ENCODE data around the gene UBAP2L. TPM values are rescaled to one million over a fixed set of nuclear protein-coding genes. Genes with fewer than 3 reads are reported as not detected.

UBAP2L gene
- total RNA-seq, 6 experiments from 2014 or later = 197 to 257 (median 227) TPM

- peaks cover 57% of the 10 kb centered on the region for H3K36me3 Mint-ChIP-seq (ENCODE audit: low read depth)
- H3K27ac Mint-ChIP-seq = peak overlapping the region; percentile 19
- no peaks in the 10 kb centered on the region; the same call in 1 of the 2 replicates for H3K9me3 Mint-ChIP-seq
- H3K4me3 Mint-ChIP-seq = 0 out of 2 replicates have a peak overlapping the region, but pooled peaks have one; percentile 0
- DNase-seq = no peak
- peaks cover 4% of the 10 kb centered on the region for H3K27me3 Mint-ChIP-seq (ENCODE audit: insufficient read depth)
- H3K4me1 Mint-ChIP-seq (ENCODE audit: low read depth) = peaks cover 69% of the 10 kb centered on the region
- no peak for TF ChIP-seq CTCF (IDR thresholded peaks at IDR 0.05)
Observed at GRCh38 chr1:154178013-154178412, 42.7 kb upstream of the UBAP2L start.

GRCh38 chr1:154178911-154179811 is 41.6 kb upstream of the UBAP2L start:
- H3K9me3 Mint-ChIP-seq = no peaks in the 10 kb centered on the region; the same call in 1 of the 2 replicates
- no peak for TF ChIP-seq CTCF (IDR thresholded peaks at IDR 0.05)
- H3K27me3 Mint-ChIP-seq (ENCODE audit: insufficient read depth) = peaks cover 4% of the 10 kb centered on the region
- peaks cover 57% of the 10 kb centered on the region for H3K36me3 Mint-ChIP-seq (ENCODE audit: low read depth)
- H3K27ac Mint-ChIP-seq = peak overlapping the region; percentile 19
- no peak for DNase-seq
- H3K4me1 Mint-ChIP-seq (ENCODE audit: low read depth) = peaks cover 77% of the 10 kb centered on the region
- H3K4me3 Mint-ChIP-seq = peak overlapping the region; percentile 99

GRCh38 chr1:154179946-154180687 is 40.6 kb upstream of the UBAP2L start:
- H3K36me3 Mint-ChIP-seq (ENCODE audit: low read depth) = peaks cover 57% of the 10 kb centered on the region
- H3K4me1 Mint-ChIP-seq (ENCODE audit: low read depth) = peaks cover 77% of the 10 kb centered on the region
- no peaks in the 10 kb centered on the region; the same call in 1 of the 2 replicates for H3K9me3 Mint-ChIP-seq
- TF ChIP-seq CTCF (IDR thresholded peaks at IDR 0.05) = no peak
- H3K4me3 Mint-ChIP-seq = peak overlapping the region; percentile 99
- no peak for DNase-seq
- H3K27me3 Mint-ChIP-seq (ENCODE audit: insufficient read depth) = peaks cover 4% of the 10 kb centered on the region
- peak overlapping the region; percentile 19 for H3K27ac Mint-ChIP-seq

GRCh38 chr1:154181944-154182343 is 38.8 kb upstream of the UBAP2L start:
- Mint-ChIP-seq H3K9me3 (no peaks in the 10 kb centered on the region; the same call in 1 of the 2 replicates), H3K27ac (peak overlapping the region; percentile 97), H3K27me3 (ENCODE audit: insufficient read depth) (peaks cover 7% of the 10 kb centered on the region), H3K4me3 (peak overlapping the region; percentile 99), H3K4me1 (ENCODE audit: low read depth) (peaks cover 61% of the 10 kb centered on the region), H3K36me3 (ENCODE audit: low read depth) (peaks cover 46% of the 10 kb centered on the region)
- TF ChIP-seq CTCF (IDR thresholded peaks at IDR 0.05) = no peak
- no peak for DNase-seq

- peaks cover 55% of the 10 kb centered on the region for H3K4me1 Mint-ChIP-seq (ENCODE audit: low read depth)
- DNase-seq = peak; percentile 70
- H3K27ac Mint-ChIP-seq = peak overlapping the region; percentile 97
- peak overlapping the region; percentile 99 for H3K4me3 Mint-ChIP-seq
- peaks cover 9% of the 10 kb centered on the region for H3K27me3 Mint-ChIP-seq (ENCODE audit: insufficient read depth)
- peaks cover 42% of the 10 kb centered on the region for H3K36me3 Mint-ChIP-seq (ENCODE audit: low read depth)
- peak; percentile 19; the same call in 1 of the 2 replicates for TF ChIP-seq CTCF (IDR thresholded peaks at IDR 0.05)
- no peaks in the 10 kb centered on the region; the same call in 1 of the 2 replicates for H3K9me3 Mint-ChIP-seq
Observed at GRCh38 chr1:154182344-154183045, 38.3 kb upstream of the UBAP2L start.

All from HFFc6 (cell line).